GM12872 (cell line): ENCODE data around the gene MYO9A.

ENCODE experiments used
- CTCF ChIP-seq: IDR thresholded peaks from 3 replicates; pipeline ENCODE4 v1.5.1; 2011; ENCODE audit warnings: low read depth, mild to moderate bottlenecking, low read length, moderate library complexity; ENCODE audit not compliant: insufficient read depth

Gene MYO9A

GRCh38 chr15:72146221-72146620 is 28.3 kb upstream of the MYO9A start:
- no peak for TF ChIP-seq CTCF

- TF ChIP-seq CTCF = no peak
These were observed 23.5 kb upstream of the MYO9A start for GRCh38 chr15:72141171-72142084.

- TF ChIP-seq CTCF = no peak
These were observed 22.1 kb upstream of the MYO9A start for GRCh38 chr15:72140088-72140487.

GRCh38 chr15:72139667-72140066 is 21.7 kb upstream of the MYO9A start:
- TF ChIP-seq CTCF = no peak

GRCh38 chr15:72136170-72137051 is 18.5 kb upstream of the MYO9A start:
- no peak for TF ChIP-seq CTCF

GRCh38 chr15:72135719-72136118 is 17.8 kb upstream of the MYO9A start:
- no peak for TF ChIP-seq CTCF

GRCh38 chr15:72133211-72133610 is 15.3 kb upstream of the MYO9A start:
- TF ChIP-seq CTCF = no peak
